Measurements from ENCODE around the gene EPC2. TPM values are rescaled to one million over a fixed set of nuclear protein-coding genes. Genes with fewer than 3 reads are reported as not detected.

EPC2 gene
- total and polyA plus RNA-seq, 2 of the 8 experiments (the other 6 are each of a cell fraction or from before 2014, with no cell fraction given): 16.1 to 25.7 TPM

GRCh38 chr2:148614322-148615049 is 30.1 kb upstream of the EPC2 start:
- Histone ChIP-seq H4K20me1 (replicated peaks in 1 of 2; ENCODE audit: control insufficient read depth in 1 of 2, insufficient read depth in 2 of 2, low read length in 2 of 2) (no peaks in the 10 kb centered on the region), H3K56ac (replicated peaks; ENCODE audit: insufficient read length, low read depth, low read length) (no peak overlapping the region), H3K27ac (ENCODE audit: low read depth, low read length) (peak overlapping the region; percentile 59), H4K8ac (ENCODE audit: extremely low read depth, insufficient read depth, low read length) (no peak overlapping the region), H3K14ac (ENCODE audit: insufficient read length) (no peak overlapping the region), H3K27me3 (replicated peaks in 1 of 4; ENCODE audit: control insufficient read depth in 3 of 4, extremely low read depth in 1 of 4, insufficient read depth in 3 of 4, low read length in 3 of 4) (no peaks in the 10 kb centered on the region), H2BK5ac (ENCODE audit: low read depth, low read length) (peak overlapping the region; percentile 89), H3K23me2 (ENCODE audit: low read depth, low read length) (no peaks in the 10 kb centered on the region), H3K9ac (replicated peaks in 1 of 4; ENCODE audit: extremely low read depth in 1 of 4, low read depth in 3 of 4, low read length in 3 of 4) (no peak overlapping the region), H2AFZ (ENCODE audit: low read length) (peak overlapping the region; percentile 92), H3K9me3 (ENCODE audit: insufficient read depth in 2 of 2, low read depth in 1 of 2, low read length in 1 of 2) (no peaks in the 10 kb centered on the region), H3K4me3 (ENCODE audit: extremely low read depth in 1 of 4, insufficient read depth in 2 of 4, low read depth in 3 of 4, low read length in 4 of 4) (peak overlapping the region in 1 of 4 experiments; percentile 2; a peak in 1 of 8 replicates), H3K36me3 (ENCODE audit: control insufficient read depth in 2 of 4, insufficient read depth in 4 of 4, low read length in 3 of 4) (no peaks in the 10 kb centered on the region), H3K79me2 (ENCODE audit: control insufficient read depth in 1 of 2, insufficient read depth in 2 of 2, low read length in 2 of 2) (no peaks in the 10 kb centered on the region), H3K23ac (ENCODE audit: insufficient read length) (no peak overlapping the region), H3K18ac (ENCODE audit: extremely low read depth, low read length) (peak overlapping the region; percentile 33), H3K79me1 (ENCODE audit: low read depth, low read length) (no peaks in the 10 kb centered on the region), H2BK12ac (ENCODE audit: low read depth, low read length) (peak overlapping the region; percentile 71), H4K91ac (replicated peaks; ENCODE audit: insufficient read length, low read length) (peak overlapping the region; percentile 82), H2AK5ac (ENCODE audit: low read depth, low read length) (0 out of 2 replicates have a peak overlapping the region, but pooled peaks have one; percentile 29), H2BK20ac (ENCODE audit: low read length) (peak overlapping the region; percentile 35; the same call in 1 of the 2 replicates), H3K4ac (replicated peaks; ENCODE audit: insufficient read length, low read depth, low read length) (peak overlapping the region; percentile 1), H2BK15ac (ENCODE audit: low read length) (no peak overlapping the region), H3K4me2 (ENCODE audit: insufficient read depth in 1 of 2, low read depth in 2 of 2, low read length in 2 of 2) (peak overlapping the region; percentile 32 to 42; a peak in 2 of 4 replicates), H4K5ac (ENCODE audit: insufficient read length, low read depth, low read length) (no peak overlapping the region), H3K4me1 (replicated peaks in 1 of 4; ENCODE audit: control insufficient read depth in 3 of 4, insufficient read depth in 4 of 4, low read length in 3 of 4) (peaks cover 3 to 17% (median 13%) of the 10 kb centered on the region in 4 experiments; a peak in 5 of 7 replicates), H2BK120ac (replicated peaks; ENCODE audit: low read depth, low read length) (peak overlapping the region; percentile 85)
- ChIA-PET CTCF (ENCODE audit: partially characterized antibody) (interaction anchor here (0.6 to 1.2 kb wide), 4 partner anchors 9 to 132 kb away, joined by 3 read pairs; no protein-coding TSS in a partner anchor), POLR2A (ENCODE audit: partially characterized antibody) (interaction anchor here (0.9 to 1.7 kb wide), 5 partner anchors 28 to 424 kb away, joined by 3 to 5 read pairs (median 3); partner anchors contain the start of gene LYPD6B)
- TF ChIP-seq MAX (IDR thresholded peaks at IDR 0.05) (peak; percentile 47; the same call in 1 of the 2 replicates), E2F6 (IDR thresholded peaks at IDR 0.05) (no peak), TEAD4 (IDR thresholded peaks at IDR 0.05; ENCODE audit: low read depth, low read length) (peak; percentile 66)
- FAIRE-seq (no peak), DNase-seq (ENCODE audit: low read depth in 1 of 2, low spot score in 2 of 2) (peak in 1 of 2 experiments; percentile 36)
- 59% methylated on average over 6 of the region's 6 CpGs; no CpG with 5 or more reads in 1 of the 2 experiments for WGBS, 2 experiments (ENCODE audit: extremely low coverage in 1 of 2, insufficient coverage in 1 of 2, insufficient read length in 1 of 2, insufficient replicate concordance in 2 of 2, low coverage in 1 of 2, low lambda C conversion rate in 2 of 2, missing lambda C conversion rate in 1 of 2)

Measured in H1 (cell line).